Tibial nerve (tissue), 4 donors: ENCODE measurements around the gene CSKMT. TPM values are rescaled to one million over a fixed set of nuclear protein-coding genes. Genes with fewer than 3 reads are reported as not detected.

Experiments
- DNase-seq, 2 donors: peaks; one replicate each; pipeline ENCODE4 v3.0.0-alpha.2; 2019; ENCODE audit warnings: low spot score in 2 of 2
- H3K27ac ChIP-seq, 4 donors: fragments of 200-600 bp; sonication (generic) in 3 of 4; one replicate each; pipeline ENCODE4 v1.5.1; 2017 to 2019; ENCODE audit warnings: mild to moderate bottlenecking in 1 of 4
- H3K27me3 ChIP-seq, 2 donors: fragments of 200-600 bp; sonication (generic) in 1 of 2; one replicate each; pipeline versions ENCODE4 v1.5.1 to v1.6.0; 2017 to 2019
- H3K36me3 ChIP-seq, 3 donors: fragments of 200-600 bp; sonication (generic); one replicate each; pipeline ENCODE4 v1.5.1; 2018 to 2019
- H3K4me1 ChIP-seq, 4 donors: fragments of 200-600 bp; sonication (generic) in 3 of 4; one replicate each; pipeline ENCODE4 v1.5.1; 2017 to 2019
- H3K4me3 ChIP-seq, 4 donors: fragments of 200-600 bp; sonication (generic) in 3 of 4; one replicate each; pipeline ENCODE4 v1.5.1; 2017 to 2019; ENCODE audit warnings: mild to moderate bottlenecking in 1 of 4, moderate library complexity in 1 of 4
- H3K9me3 ChIP-seq, 4 donors: fragments of 200-600 bp; sonication (generic) in 3 of 4; one replicate each; pipeline ENCODE4 v1.5.1; 2017 to 2019
- CTCF ChIP-seq, 5 experiments: fragments of 200-600 bp in 3 of 5; fragments of 450-650 bp in 2 of 5; sonication (generic) in 3 of 5; IDR thresholded peaks; one replicate each; pipeline ENCODE4 v1.5.1; 2016 to 2019; ENCODE audit warnings: antibody characterized with exemption in 5 of 5, mild to moderate bottlenecking in 3 of 5, moderate library complexity in 2 of 5
- EP300 ChIP-seq, 2 donors: sonication (generic); formaldehyde crosslinking; IDR thresholded peaks; one replicate each; pipeline ENCODE4 v1.6.1; 2017; ENCODE audit warnings: antibody characterized with exemption in 2 of 2, mild to moderate bottlenecking in 1 of 2
- POLR2A ChIP-seq, 2 donors: fragments of 450-650 bp; IDR thresholded peaks; one replicate each; pipeline ENCODE4 v1.6.1; 2017; ENCODE audit warnings: antibody characterized with exemption in 2 of 2, mild to moderate bottlenecking in 2 of 2, moderate library complexity in 2 of 2
- WGBS, 2 donors: methylation state at CpG; one replicate each; pipeline ENCODE4 v1.1.5; 2018; 5-methylcytosine and 5-hydroxymethylcytosine counted together
- total RNA-seq, 4 donors: library from RNA; depleted of rRNA; stranded (reverse); fragments of >200 nt; gene quantifications; one replicate each; pipeline ENCODE4 v1.1.0, GENCODE V29; 2016

The CSKMT gene
- total RNA-seq, 4 donors from 2014 or later: 2.6 to 17.0 (median 5.7) TPM

GRCh38 chr11:62708392-62708791 is 43.3 kb downstream of the CSKMT start:
- WGBS, 2 donors: 71 to 79% methylated on average over 5 of the region's 5 CpGs
- Histone ChIP-seq H3K4me1 (peaks cover 0 to 49% (median 31%) of the 10 kb centered on the region in 4 donors), H3K4me3 (peak overlapping the region in 2 of 4 donors; percentile 50 to 70), H3K27me3 (no peaks in the 10 kb centered on the region), H3K27ac (peak overlapping the region; percentile 71 to 95 (median 92)), H3K9me3 (no peaks in the 10 kb centered on the region), H3K36me3 (peaks cover 0 to 31% (median 0%) of the 10 kb centered on the region in 3 donors)
- TF ChIP-seq POLR2A (IDR thresholded peaks at IDR 0.05) (no peak), EP300 (IDR thresholded peaks at IDR 0.05) (no peak), CTCF (IDR thresholded peaks at IDR 0.05) (no peak)
- DNase-seq: no peak

- Histone ChIP-seq H3K27ac (peak overlapping the region; percentile 71 to 95 (median 92)), H3K4me3 (peak overlapping the region; percentile 25 to 70 (median 58)), H3K36me3 (peaks cover 0 to 35% (median 0%) of the 10 kb centered on the region in 3 donors), H3K9me3 (no peaks in the 10 kb centered on the region), H3K27me3 (no peaks in the 10 kb centered on the region), H3K4me1 (peaks cover 0 to 49% (median 31%) of the 10 kb centered on the region in 4 donors)
- DNase-seq: no peak
- WGBS, 2 donors: 2 to 4% methylated on average over 7 of the region's 7 CpGs
- TF ChIP-seq POLR2A (IDR thresholded peaks at IDR 0.05): no peak
- TF ChIP-seq CTCF (IDR thresholded peaks at IDR 0.05): no peak
- TF ChIP-seq EP300 (IDR thresholded peaks at IDR 0.05): no peak
These were observed 43.7 kb downstream of the CSKMT start for GRCh38 chr11:62708793-62709192.

DNA sequence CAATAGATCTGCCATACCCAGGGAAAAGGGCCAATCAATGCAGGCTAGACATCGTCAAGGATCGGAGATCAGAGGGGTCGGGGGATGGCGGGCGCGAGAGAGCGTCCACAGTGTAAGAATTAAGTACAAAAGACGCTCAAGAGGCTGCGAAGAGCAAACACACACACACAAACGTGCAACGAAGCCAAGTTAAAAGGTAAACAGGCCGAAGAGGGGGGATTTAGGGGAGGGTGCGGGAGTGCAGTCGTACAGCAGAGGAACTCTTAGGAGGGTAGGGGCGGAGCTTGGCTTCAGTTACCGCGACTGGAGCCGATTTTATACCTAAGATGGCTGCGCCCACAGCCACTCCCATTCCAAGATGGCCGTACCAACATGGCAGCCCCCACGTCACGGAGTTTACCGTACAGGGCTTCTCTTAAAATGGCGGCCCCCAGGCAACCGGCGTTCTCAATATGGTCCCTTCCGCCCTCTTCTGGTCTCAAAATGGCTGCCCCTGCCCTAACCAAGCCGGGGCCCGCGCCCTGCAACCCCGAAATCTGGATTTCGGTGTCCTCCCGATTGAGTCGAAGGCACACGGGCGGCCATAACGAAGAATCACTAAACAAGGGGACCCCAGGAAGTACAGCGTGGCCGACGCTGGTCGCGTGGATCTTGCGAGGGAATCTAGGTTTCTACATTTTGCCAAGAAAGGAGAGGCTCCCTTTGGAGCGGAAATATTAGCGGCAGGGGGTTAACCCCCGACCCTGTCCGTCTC is 44.3 kb downstream of the CSKMT start:
- 1 to 2% methylated on average over 38 to 47 of the region's 47 CpGs for WGBS, 2 donors
- peak; percentile 97 to 98 for DNase-seq
- Histone ChIP-seq H3K9me3 (no peaks in the 10 kb centered on the region), H3K27ac (peak overlapping the region; percentile 71 to 95 (median 92)), H3K4me3 (peak overlapping the region; percentile 25 to 70 (median 58)), H3K4me1 (peaks cover 0 to 49% (median 31%) of the 10 kb centered on the region in 4 donors), H3K27me3 (no peaks in the 10 kb centered on the region), H3K36me3 (peaks cover 0 to 41% (median 4%) of the 10 kb centered on the region in 3 donors)
- peak in 4 of 5 experiments; percentile 3 to 56 (median 18) for TF ChIP-seq CTCF (IDR thresholded peaks at IDR 0.05)
- peak; percentile 79 to 87 for TF ChIP-seq EP300 (IDR thresholded peaks at IDR 0.05)
- TF ChIP-seq POLR2A (IDR thresholded peaks at IDR 0.05): peak; percentile 33 to 70

- WGBS, 2 donors: 55 to 56% methylated on average over 6 to 7 of the region's 7 CpGs
These were observed 44.9 kb downstream of the CSKMT start for GRCh38 chr11:62710001-62710345.

More at GRCh38 chr11:62710001-62710345, 44.9 kb downstream of the CSKMT start:
- Histone ChIP-seq H3K9me3 (no peaks in the 10 kb centered on the region), H3K36me3 (peaks cover 0 to 47% (median 9%) of the 10 kb centered on the region in 3 donors), H3K4me1 (peaks cover 0 to 47% (median 31%) of the 10 kb centered on the region in 4 donors), H3K27ac (peak overlapping the region; percentile 71 to 95 (median 92)), H3K4me3 (peak overlapping the region; percentile 25 to 70 (median 58)), H3K27me3 (no peaks in the 10 kb centered on the region)
- peak in 1 of 5 experiments; percentile 7 for TF ChIP-seq CTCF (IDR thresholded peaks at IDR 0.05)
- no peak for TF ChIP-seq EP300 (IDR thresholded peaks at IDR 0.05)
- no peak for TF ChIP-seq POLR2A (IDR thresholded peaks at IDR 0.05)
- no peak for DNase-seq
